Measurements from ENCODE around the gene ZNF723. TPM values are rescaled to one million over a fixed set of nuclear protein-coding genes. Genes with fewer than 3 reads are reported as not detected.

The ZNF723 gene
- total and polyA plus RNA-seq, 2 of the 8 experiments (the other 6 are each of a cell fraction or from before 2014, with no cell fraction given) = not detected

DNA sequence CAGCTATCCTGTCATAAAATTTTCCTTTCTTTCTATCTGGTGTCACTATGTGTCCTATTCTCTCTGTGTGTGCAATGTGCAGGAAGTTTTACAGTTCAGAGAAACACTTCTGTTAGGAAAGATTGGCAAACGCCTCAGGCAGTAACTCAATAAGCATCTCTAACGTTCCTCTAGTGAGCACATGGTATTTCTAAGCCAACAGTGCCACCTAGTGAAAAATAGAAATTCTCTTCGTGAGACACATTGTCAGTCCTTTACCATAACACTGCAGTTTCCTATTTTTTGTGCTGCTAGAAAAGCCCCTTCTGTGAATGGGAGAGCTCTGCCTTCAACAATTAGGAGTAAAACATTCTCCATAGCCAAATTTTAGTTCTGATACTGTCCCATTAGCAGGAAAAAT, 50.7 kb downstream of the ZNF723 start (continued):
- no peak for TF ChIP-seq ZNF274 (IDR thresholded peaks at IDR 0.05; ENCODE audit: borderline replicate concordance, extremely low read depth, low read length)
- TF ChIP-seq RXRA (IDR thresholded peaks at IDR 0.05; ENCODE audit: insufficient read depth, low read depth, low read length) = no peak
- TF ChIP-seq RNF2 (IDR thresholded peaks at IDR 0.05; ENCODE audit: borderline replicate concordance, low read depth, low read length, missing control alignments, poor library complexity, severe bottlenecking) = no peak
- TF ChIP-seq SRF (IDR thresholded peaks at IDR 0.05; ENCODE audit: low read depth, low read length) = no peak
- TF ChIP-seq, protein P1, sequence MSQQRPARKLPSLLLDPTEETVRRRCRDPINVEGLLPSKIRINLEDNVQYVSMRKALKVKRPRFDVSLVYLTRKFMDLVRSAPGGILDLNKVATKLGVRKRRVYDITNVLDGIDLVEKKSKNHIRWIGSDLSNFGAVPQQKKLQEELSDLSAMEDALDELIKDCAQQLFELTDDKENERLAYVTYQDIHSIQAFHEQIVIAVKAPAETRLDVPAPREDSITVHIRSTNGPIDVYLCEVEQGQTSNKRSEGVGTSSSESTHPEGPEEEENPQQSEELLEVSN (IDR thresholded peaks at IDR 0.05) = no peak

All from H1 (cell line).